ENCODE results near the gene GID8. TPM values are rescaled to one million over a fixed set of nuclear protein-coding genes. Genes with fewer than 3 reads are reported as not detected.

Gene GID8
- total and polyA plus RNA-seq, 2 of the 13 experiments (the other 11 are each of a cell fraction or from before 2014, with no cell fraction given): 39.6 to 59.8 TPM

GRCh38 chr20:62937268-62938104 is 461 bp upstream of the GID8 start (continued):
- peak; percentile 94; the same call in 1 of the 2 replicates for TF ChIP-seq ZNF800 (CRISPR knock-in tag; IDR thresholded peaks at IDR 0.05)
- peak; percentile 71 for TF ChIP-seq ZFP1 (CRISPR knock-in tag; IDR thresholded peaks at IDR 0.05)
- TF ChIP-seq FOXK1 (CRISPR knock-in tag; IDR thresholded peaks at IDR 0.05; ENCODE audit: borderline replicate concordance, low read depth): peak; percentile 95
- no peak for TF ChIP-seq SSRP1 (CRISPR knock-in tag; IDR thresholded peaks at IDR 0.05)
- peak; percentile 99 for TF ChIP-seq POGK (CRISPR knock-in tag; conservative IDR thresholded peaks at IDR 0.05)
- no peak for TF ChIP-seq NCOA5 (CRISPR knock-in tag; IDR thresholded peaks at IDR 0.05)
- peak; percentile 93 for TF ChIP-seq MXD3 (CRISPR knock-in tag; IDR thresholded peaks at IDR 0.05)
- peak; percentile 83 for TF ChIP-seq ZNF775 (CRISPR knock-in tag; IDR thresholded peaks at IDR 0.05; ENCODE audit: borderline replicate concordance)
- TF ChIP-seq ZNF484 (CRISPR knock-in tag; IDR thresholded peaks at IDR 0.05; ENCODE audit: borderline replicate concordance, low read depth): 0 out of 2 replicates have a peak, but pooled peaks have one; percentile 1
- TF ChIP-seq IRF9 (CRISPR knock-in tag; IDR thresholded peaks at IDR 0.05; ENCODE audit: borderline replicate concordance): peak; percentile 97; the same call in 1 of the 2 replicates
- 0 out of 2 replicates have a peak, but pooled peaks have one; percentile 56 for TF ChIP-seq ZNF101 (CRISPR knock-in tag; IDR thresholded peaks at IDR 0.05; ENCODE audit: borderline replicate concordance, low read depth)
- TF ChIP-seq ZKSCAN8 (CRISPR knock-in tag; IDR thresholded peaks at IDR 0.05; ENCODE audit: borderline replicate concordance): peak; percentile 83; the same call in 1 of the 2 replicates
- TF ChIP-seq DBP (CRISPR knock-in tag; IDR thresholded peaks at IDR 0.05; ENCODE audit: not compliant biosample characterization): no peak
- peak; percentile 98; the same call in 1 of the 2 replicates for TF ChIP-seq ZZZ3 (CRISPR knock-in tag; IDR thresholded peaks at IDR 0.05; ENCODE audit: borderline replicate concordance)
- TF ChIP-seq ZNF367 (CRISPR knock-in tag; IDR thresholded peaks at IDR 0.05; ENCODE audit: borderline replicate concordance): peak; percentile 90
- peak; percentile 80; the same call in 1 of the 2 replicates for TF ChIP-seq ZNF710 (CRISPR knock-in tag; IDR thresholded peaks at IDR 0.05; ENCODE audit: borderline replicate concordance)
- peak; percentile 96 for TF ChIP-seq PHF8 (CRISPR knock-in tag; IDR thresholded peaks at IDR 0.05)
- 0 out of 2 replicates have a peak, but pooled peaks have one; percentile 62 for TF ChIP-seq ZNF672 (CRISPR knock-in tag; IDR thresholded peaks at IDR 0.05)
- no peak for TF ChIP-seq RAD51 (IDR thresholded peaks at IDR 0.05; ENCODE audit: borderline replicate concordance)
